Suprapubic skin (tissue), 4 donors: Measurements from ENCODE around the gene ZSCAN31.

Experiments
- EP300 ChIP-seq: sonication (generic); formaldehyde crosslinking; IDR thresholded peaks from one replicate; pipeline ENCODE4 v1.6.1; 2017; ENCODE audit warnings: antibody characterized with exemption
- POLR2A ChIP-seq, 2 donors: fragments of 450-650 bp; IDR thresholded peaks; one replicate each; pipeline ENCODE4 v1.6.1; 2017; ENCODE audit warnings: antibody characterized with exemption in 2 of 2, mild to moderate bottlenecking in 2 of 2, moderate library complexity in 2 of 2
- POLR2AphosphoS5 ChIP-seq, 3 donors: sonication (generic); formaldehyde crosslinking; IDR thresholded peaks; one replicate each; pipeline ENCODE4 v1.6.1; 2017; ENCODE audit warnings: antibody characterized with exemption in 3 of 3
- TF ChIP-seq, protein P1 (sequence below), 2 donors: fragments of 200-600 bp in 1 of 2; fragments of 450-650 bp in 1 of 2; sonication (generic) in 1 of 2; IDR thresholded peaks; one replicate each; pipeline ENCODE4 v1.5.1; 2016 to 2019; ENCODE audit warnings: antibody characterized with exemption in 2 of 2, mild to moderate bottlenecking in 1 of 2, moderate library complexity in 1 of 2

DNA sequence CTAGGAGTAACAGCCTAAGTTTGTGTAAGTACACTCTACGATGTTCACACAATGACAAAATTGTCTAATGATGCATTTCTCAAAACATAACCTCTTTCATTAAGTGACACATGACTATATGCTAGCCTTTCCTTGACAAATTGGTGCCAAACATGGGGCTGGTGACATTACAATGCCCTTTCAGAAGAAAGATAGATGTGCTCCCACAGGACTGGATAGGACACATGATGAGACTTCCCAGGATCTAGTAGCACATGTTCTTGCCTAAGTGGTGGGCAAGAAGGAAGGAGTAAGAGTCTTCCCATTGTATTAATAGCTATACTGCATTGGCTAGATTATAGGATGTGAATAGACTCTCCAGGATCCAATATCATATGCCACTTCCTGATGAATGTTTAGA lies 35.3 kb upstream of the ZSCAN31 start:
- TF ChIP-seq POLR2A (IDR thresholded peaks at IDR 0.05), result no peak
- TF ChIP-seq POLR2AphosphoS5 (IDR thresholded peaks at IDR 0.05), result no peak
- TF ChIP-seq, protein P1, sequence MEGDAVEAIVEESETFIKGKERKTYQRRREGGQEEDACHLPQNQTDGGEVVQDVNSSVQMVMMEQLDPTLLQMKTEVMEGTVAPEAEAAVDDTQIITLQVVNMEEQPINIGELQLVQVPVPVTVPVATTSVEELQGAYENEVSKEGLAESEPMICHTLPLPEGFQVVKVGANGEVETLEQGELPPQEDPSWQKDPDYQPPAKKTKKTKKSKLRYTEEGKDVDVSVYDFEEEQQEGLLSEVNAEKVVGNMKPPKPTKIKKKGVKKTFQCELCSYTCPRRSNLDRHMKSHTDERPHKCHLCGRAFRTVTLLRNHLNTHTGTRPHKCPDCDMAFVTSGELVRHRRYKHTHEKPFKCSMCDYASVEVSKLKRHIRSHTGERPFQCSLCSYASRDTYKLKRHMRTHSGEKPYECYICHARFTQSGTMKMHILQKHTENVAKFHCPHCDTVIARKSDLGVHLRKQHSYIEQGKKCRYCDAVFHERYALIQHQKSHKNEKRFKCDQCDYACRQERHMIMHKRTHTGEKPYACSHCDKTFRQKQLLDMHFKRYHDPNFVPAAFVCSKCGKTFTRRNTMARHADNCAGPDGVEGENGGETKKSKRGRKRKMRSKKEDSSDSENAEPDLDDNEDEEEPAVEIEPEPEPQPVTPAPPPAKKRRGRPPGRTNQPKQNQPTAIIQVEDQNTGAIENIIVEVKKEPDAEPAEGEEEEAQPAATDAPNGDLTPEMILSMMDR (IDR thresholded peaks at IDR 0.05), result no peak
- TF ChIP-seq EP300, result no peak
